HL-60 (cell line): Measurements from ENCODE around the gene SMYD1.

Source experiments
- GABPA ChIP-seq: IDR thresholded peaks from 2 replicates; pipeline ENCODE4 v1.6.1; 2012; ENCODE audit warnings: low read depth
- POLR2AphosphoS5 ChIP-seq: IDR thresholded peaks from 2 replicates; pipeline ENCODE4 v1.6.1; 2012; ENCODE audit warnings: low read depth
- SPI1 ChIP-seq: IDR thresholded peaks from 2 replicates; pipeline ENCODE4 v1.6.1; 2012; ENCODE audit warnings: low read depth, mild to moderate bottlenecking, borderline replicate concordance
- TF ChIP-seq, protein P1 (sequence below): IDR thresholded peaks from one replicate; pipeline ENCODE4 v1.5.1; 2011; ENCODE audit warnings: low read length, control low read depth, inconsistent platforms; ENCODE audit not compliant: insufficient read depth
- TF ChIP-seq, protein P2 (sequence below): IDR thresholded peaks from 2 replicates; pipeline ENCODE4 v1.6.1; 2012; ENCODE audit warnings: low read depth; ENCODE audit not compliant: insufficient replicate concordance

DNA sequence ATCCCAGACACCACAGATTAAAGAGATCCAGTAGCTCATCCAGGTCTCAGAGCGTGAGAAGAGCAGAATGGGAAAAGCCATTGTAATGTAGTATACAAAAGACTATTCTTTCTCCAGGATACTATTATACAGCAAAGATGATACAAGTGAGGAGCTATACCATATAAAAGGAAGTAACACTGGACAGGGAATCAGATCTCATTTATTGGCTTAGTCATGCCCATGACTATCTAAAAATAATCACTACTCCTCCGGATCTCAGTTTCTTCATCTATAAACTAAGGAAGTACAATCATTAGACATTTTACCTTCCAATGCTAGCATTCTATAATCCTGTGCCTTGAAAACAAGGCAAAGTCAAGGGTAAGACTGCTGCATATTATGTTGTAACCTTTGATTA is 31.4 kb upstream of the SMYD1 start:
- TF ChIP-seq, protein P1, sequence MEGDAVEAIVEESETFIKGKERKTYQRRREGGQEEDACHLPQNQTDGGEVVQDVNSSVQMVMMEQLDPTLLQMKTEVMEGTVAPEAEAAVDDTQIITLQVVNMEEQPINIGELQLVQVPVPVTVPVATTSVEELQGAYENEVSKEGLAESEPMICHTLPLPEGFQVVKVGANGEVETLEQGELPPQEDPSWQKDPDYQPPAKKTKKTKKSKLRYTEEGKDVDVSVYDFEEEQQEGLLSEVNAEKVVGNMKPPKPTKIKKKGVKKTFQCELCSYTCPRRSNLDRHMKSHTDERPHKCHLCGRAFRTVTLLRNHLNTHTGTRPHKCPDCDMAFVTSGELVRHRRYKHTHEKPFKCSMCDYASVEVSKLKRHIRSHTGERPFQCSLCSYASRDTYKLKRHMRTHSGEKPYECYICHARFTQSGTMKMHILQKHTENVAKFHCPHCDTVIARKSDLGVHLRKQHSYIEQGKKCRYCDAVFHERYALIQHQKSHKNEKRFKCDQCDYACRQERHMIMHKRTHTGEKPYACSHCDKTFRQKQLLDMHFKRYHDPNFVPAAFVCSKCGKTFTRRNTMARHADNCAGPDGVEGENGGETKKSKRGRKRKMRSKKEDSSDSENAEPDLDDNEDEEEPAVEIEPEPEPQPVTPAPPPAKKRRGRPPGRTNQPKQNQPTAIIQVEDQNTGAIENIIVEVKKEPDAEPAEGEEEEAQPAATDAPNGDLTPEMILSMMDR: no peak
- TF ChIP-seq, protein P2, sequence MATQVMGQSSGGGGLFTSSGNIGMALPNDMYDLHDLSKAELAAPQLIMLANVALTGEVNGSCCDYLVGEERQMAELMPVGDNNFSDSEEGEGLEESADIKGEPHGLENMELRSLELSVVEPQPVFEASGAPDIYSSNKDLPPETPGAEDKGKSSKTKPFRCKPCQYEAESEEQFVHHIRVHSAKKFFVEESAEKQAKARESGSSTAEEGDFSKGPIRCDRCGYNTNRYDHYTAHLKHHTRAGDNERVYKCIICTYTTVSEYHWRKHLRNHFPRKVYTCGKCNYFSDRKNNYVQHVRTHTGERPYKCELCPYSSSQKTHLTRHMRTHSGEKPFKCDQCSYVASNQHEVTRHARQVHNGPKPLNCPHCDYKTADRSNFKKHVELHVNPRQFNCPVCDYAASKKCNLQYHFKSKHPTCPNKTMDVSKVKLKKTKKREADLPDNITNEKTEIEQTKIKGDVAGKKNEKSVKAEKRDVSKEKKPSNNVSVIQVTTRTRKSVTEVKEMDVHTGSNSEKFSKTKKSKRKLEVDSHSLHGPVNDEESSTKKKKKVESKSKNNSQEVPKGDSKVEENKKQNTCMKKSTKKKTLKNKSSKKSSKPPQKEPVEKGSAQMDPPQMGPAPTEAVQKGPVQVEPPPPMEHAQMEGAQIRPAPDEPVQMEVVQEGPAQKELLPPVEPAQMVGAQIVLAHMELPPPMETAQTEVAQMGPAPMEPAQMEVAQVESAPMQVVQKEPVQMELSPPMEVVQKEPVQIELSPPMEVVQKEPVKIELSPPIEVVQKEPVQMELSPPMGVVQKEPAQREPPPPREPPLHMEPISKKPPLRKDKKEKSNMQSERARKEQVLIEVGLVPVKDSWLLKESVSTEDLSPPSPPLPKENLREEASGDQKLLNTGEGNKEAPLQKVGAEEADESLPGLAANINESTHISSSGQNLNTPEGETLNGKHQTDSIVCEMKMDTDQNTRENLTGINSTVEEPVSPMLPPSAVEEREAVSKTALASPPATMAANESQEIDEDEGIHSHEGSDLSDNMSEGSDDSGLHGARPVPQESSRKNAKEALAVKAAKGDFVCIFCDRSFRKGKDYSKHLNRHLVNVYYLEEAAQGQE: no peak
- TF ChIP-seq GABPA: no peak
- no peak for TF ChIP-seq POLR2AphosphoS5
- no peak for TF ChIP-seq SPI1
